NCI-H524 (cell line): Measurements from ENCODE around the gene TFB2M.
A peak's percentile ranks its signal among the peaks of the same experiment; 100 is the strongest.

ENCODE experiments used
- DNase-seq, 2 experiments: peaks; one replicate each; lab custom pipeline; 2025; lab: John Stamatoyannopoulos, UW

The TFB2M gene

DNA sequence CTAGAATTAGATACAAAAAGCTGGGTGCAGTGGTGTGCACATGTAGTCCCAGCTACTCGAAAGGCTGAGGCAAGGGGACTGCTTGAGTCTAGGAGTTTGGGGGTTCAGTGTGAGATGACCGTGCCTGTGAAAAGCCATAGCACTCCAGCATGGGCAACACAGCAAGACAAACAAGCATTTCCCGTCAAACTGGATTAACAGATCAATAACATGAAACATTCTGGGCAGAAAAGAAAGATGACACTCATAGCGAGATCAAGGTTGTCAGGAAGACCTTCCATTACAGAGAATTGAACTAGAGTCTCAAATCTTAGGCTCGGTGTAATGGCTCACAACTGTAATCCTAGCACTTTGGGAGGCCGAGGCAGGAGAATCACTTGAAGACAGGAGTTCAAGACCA, 14.0 kb downstream of the TFB2M start:
- DNase-seq = no peak

DNA sequence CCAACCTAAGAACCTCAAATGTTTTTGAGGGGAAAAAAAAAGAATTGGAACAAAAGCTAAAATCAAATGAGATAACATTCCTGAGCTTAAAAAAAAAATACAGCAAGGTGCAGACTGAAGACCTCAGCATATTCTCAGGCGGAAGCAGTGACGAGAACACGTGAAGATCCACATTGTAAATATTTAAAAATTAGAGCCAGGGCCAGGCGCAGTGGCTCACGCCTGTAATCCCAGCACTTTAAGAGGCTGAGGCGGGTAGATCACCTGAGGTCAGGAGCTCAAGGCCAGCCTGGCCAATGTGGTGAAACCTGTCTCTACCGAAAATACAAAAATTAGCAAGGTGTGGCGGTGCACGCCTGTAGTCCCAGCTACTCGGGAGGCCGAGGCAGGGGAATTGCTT, 15.7 kb downstream of the TFB2M start:
- DNase-seq = no peak

DNA sequence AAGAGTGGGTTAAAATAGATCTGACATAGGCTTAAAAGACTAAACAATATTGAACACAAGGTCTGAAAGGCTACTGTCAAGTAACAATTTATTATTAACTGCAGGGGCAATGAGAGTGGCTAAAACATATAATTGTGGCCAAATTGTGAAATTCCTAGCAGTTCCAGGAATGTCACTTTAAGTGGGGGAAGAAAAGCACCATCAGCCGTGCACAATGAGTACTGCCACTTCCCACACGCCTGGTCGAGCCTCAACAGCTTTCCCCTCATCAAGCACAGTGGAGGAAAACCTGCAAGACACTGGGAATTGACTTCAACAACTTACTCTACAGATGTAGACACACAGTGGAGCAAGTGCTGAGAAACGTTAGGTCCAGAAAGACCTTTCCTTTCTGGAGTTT, 16.4 kb downstream of the TFB2M start:
- no peak for DNase-seq

DNA sequence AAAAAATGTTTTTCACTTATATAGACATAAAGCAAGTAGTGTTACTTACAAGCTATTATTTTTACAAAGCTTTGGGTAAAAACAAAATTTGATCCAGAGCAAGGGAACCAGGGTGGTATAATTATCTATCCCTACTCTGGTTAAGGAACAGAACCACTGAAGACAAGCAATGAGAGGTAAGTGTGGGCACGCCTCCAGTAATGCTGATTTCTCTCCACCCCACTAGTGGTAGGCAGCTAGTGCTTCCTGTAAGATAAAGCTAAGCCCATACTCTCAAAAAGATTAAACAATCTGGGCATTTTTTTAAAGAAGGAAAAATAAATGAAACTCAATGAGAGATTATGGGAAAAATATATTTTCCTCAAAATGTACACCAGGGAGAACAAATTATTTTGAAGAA, 22.1 kb downstream of the TFB2M start:
- DNase-seq = no peak

DNA sequence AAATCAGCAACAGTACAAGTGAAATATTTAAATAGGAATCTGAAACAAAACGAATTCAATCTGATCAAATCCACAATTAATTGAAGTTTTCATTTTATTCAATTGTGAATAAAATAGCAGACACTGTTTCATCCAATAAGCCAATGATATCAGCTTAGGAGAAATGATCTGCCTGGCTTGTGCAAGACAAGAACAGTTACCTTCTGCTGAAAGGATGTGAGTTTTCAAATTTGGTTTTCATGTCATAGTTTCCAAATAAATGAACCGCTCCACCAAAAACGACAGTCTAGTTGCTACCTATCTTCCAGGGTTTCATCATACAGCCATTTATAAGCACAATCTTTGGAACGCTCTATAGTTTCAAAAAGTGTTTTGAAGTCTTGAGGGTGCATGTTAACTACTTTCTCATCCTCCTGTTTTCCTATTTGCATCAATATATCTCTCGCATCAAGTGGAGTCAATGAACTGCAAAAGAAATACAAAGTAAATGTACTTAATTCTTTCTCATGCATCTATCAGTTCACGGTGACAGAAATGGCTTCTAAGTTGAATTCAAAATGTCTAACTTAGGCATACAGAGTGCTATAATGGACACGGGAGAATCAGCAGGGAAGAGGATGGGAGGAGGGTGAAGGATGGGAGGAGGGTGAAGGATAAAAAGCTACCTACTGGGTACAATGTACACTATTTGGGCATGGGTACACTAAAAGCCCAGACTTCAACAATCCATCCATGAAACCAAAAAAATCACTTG, 25.1 kb downstream of the TFB2M start:
- DNase-seq = no peak

DNA sequence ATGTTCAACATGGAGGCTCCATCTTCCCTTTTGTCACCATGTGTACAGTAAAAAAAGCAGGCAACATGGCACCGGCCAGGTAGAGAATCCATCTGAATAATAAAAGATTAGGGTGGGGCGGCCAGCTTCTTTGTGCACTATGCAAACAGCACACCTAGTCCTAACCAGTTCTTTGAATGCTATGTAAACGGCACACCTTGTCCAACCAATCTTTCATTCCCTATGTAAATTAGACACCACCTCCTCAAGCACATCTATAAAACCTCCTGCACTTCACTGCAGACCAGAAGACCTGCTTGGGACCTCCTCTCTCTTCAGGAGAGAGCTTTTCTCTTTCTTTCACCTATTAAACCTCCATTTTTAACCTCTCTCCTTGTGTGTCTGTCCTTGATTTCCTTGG, 28.2 kb downstream of the TFB2M start:
- no peak for DNase-seq

DNA sequence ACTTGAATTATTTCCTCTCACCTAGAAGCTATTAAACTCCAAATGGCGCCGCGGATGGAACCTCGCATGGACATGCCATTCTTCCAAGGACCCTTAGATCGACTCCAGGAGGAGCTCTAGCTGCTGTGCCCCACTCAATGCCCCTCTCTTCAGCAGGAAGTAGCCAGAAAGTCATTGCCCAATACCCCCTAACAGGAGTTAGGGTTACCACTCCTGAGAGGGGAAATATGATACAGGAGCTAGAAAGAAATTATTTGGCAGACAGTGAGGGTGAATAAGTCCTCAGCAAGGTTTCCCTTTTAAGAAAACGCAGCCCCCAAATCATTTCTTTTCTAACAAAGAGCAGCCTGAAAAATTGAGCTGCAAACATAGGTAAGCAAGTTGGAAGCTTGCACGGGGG, 28.6 kb downstream of the TFB2M start:
- no peak for DNase-seq

DNA sequence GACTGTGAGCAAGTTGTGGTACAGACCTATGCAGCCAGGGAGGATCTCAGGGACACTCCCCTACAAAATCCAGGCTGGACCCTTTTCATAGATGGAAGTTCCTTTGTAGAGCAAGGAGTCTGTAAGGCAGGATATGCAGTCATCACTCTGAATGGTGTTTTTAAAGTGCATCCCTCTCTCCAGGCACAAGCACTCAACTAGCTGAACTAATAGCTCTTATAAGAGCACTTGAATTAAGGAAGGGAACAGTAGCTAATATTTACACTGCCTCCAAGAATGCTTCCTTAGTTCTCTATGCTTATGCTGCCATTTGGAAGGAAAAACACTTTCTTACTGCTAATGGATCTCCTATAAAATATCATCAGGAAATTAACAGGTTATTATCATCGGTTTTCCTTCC, 31.9 kb downstream of the TFB2M start:
- peak; percentile 3 to 40 for DNase-seq

DNA sequence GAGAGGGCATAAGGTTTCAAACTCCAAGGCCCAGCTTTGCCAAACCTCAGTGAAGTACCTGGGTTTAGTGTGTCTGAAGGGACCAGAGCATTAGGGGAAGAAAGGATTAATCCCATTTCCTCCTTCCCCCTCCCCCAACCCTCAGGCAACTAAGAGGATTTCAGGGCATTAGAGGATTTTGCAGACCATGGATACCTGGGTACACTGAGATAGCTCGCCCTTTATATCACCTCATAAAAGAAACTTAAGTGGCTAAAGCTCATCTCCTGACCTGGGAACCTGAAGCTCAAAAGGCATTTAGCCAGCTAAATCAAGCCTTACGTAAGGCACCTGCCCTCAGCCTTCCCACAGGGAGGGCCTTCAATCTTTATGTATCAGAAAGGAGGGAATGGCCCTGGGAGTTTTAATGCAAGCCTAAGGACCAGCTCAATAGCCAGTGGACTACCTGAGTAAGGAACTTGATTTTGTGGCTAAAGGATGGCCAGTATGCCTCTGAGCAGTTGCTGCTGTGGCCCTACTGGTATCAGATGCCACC, 32.6 kb downstream of the TFB2M start:
- peak; percentile 77 to 81 for DNase-seq

DNA sequence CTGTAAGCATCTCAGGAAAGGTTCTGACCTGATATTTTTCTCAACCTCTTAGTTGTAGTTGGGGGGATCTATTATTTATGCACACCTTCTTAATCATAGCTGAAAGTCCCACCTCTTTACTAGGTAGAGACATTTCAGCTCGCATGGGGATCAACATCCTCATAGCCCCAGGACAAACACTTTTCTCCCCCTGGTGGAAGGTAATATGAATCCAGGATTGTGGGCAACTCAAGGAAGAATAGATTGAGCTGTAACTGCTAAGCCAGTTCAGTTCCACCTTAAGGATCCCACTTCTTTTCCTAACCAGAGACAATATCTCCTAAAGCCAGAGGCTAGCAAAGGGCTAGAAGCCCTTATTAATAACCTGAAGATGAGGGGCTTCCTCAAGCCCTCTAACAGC, 33.5 kb downstream of the TFB2M start:
- no peak for DNase-seq

DNA sequence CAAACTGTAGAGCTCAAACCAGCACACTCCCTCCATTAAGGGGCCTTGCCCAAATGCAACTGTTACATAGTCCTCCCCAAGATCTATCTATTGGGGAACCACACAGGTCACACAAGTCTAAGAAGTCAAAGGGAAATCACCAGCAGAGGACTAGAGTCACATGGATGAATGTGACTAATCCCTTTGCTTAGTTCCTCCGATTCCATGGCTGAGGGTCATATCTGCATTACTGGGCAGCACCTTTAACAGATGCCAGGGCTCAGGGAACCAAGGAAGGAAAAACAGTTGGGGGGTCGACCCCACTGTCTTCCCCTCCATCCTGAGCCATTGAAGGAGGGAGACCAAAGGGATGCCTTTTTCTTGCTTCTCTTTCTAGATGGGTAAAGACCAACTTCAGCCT, 35.6 kb downstream of the TFB2M start:
- DNase-seq = no peak

DNA sequence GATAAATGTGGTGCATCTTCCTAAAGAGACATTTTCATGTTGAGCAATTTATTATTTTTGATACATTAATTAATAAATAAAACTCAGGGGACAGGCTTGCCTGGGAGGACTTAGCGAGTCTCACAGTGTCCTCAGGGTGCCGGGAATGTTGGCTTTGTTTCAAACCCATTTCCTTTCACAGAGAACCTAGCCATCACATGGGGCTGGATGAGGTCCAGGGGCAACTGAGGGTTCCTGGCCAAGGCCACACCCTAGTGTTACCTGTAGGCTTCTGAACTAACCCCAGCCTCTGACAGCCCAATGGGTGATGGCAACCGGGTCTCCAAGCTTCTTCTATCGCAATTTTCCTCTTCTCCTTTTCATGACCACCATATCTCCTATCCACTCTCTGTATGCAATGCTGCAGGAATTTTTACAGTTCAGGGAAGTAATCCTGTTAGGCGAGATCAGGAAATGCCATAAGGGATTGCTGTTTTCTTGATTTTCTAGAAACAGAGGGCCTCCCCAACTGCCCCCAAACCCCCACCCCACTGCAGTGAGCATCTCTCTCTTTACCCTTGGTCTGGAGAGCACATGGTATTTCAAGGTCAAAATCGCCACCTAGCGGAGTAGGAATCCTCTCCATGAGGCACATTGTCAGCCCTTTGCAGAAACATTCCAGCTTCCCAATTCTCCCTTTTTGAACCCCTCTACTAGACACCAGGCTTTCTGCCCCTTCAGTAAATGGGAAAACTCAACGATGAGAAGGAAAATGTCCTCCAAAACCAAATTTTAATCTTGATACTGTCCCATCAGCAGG, 36.9 kb downstream of the TFB2M start:
- DNase-seq = no peak

DNA sequence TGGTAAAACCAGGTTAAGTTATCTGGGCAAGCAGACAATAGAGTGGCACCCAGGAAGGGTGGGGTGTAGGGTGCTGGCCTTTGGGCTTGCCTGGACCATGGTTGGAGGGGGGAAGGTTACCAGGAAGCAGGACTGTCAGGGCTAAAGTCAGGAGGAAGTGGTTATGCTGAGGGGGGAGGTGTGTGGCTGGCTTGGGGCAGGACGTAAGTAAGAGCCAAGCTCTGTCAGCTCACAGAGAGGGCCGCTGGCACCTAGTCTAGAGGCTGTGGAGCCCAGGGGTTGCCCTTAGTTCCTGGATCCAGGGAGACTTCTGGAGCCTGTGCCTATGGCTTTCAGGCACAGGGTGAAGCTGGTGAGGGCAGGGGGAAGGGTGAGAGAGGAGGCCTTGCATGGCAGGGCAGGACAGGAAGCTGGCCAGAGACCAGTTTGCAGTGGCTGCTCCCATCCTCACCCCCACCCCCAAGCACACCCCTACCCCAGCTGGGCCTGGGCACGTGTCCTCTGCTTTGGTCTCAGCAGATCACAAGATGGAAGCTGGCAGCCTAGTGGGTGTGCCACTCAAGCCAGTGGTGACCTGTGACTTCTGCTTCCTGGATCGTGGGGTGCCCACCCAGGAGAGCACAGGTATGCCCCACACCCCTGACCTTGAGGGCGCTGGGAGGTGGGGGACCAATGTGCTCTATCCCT, 38.5 kb downstream of the TFB2M start:
- DNase-seq = no peak

DNA sequence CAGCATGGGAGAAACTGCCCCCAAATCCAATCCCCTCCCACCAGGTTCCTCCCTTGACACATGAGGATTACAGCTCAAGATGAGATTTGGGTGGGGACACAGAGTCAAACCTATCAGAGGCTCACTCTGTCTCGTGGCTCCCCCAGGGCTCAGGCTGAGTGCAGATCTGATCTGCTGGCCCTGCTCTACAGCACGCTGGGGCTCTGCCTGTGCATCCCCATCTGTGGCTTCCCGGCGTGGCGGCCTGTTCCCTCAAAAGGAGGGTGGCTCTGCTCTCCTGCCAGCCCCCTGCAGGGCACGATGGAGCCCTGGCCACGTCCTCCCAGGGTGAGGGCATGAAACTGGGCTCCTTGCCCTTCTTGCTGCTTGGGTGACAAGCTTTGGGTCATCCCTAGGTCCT, 39.1 kb downstream of the TFB2M start:
- DNase-seq = no peak

DNA sequence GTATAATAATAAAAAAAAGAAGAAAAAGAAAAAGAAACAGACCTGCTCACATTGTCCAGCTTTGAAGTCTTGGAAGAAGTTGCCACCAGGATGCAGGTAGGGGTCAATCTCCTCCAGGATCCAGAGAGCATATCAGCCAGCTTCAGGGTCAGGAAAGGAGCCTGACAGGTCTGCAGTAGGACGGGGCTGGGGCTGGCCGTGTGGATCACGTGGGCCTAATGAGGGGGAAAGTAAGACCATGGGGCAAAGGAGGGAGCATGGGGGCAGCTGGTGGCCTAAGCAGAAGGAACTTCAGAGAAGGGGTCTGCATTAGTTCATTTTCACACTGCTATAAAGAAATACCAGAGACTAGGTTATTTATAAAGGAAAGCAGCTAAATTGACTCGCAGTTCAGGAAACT, 39.7 kb downstream of the TFB2M start:
- DNase-seq = no peak

DNA sequence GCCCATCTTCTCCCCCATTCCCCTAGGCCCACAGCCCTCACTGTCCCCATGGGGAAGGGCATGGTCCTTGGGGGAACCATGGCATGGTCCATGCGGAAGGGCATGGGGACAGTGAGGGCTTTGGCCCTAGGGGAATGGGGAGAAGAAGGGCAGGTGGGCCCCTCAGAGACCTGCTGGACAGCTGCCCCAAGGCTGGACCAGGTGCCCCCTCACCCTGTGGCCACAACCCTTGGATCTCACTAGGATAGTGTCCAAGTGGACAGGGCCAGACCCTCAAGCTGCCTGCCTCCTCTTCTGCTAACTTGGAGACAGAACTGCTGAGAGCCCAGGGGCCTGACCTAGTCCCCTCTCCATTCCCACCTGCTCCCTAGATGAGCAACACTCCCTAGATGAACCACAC, 46.5 kb downstream of the TFB2M start:
- DNase-seq = no peak

DNA sequence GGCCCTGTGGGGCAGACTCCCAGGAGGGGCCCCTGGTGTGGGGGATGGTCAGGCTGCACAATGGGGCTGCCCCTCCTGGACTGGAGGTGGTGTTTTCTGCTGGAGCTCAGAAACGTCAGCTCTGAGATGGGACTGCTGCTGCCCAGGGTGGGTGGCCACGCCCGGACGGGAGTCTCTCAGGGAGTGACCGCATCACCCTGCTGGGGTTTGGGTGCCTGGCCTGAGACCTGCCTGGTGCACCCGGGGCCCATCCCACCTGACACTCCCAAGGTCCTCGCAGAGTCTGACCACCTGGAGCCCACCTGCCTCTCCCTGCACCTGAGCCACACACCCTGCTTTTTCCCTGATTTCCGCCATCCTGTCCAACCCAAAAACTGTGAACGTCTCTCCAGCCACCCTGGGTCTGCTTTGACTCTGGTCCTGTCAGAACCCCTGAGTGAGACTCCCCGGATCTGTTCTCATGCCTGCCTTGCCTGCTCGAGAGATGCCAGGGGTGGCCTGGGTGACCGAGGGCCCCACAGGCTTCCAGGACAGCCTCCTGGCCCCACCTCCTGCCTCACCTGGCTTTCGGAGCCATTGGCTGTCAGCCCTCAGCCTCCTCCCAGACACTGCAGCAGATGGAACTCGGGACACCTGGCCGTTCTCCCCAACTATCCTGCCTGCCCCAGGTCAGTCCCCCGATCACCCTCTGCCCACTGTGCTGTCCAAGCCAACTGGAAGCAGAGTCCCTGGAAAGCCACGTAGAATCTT, 47.4 kb downstream of the TFB2M start:
- no peak for DNase-seq

DNA sequence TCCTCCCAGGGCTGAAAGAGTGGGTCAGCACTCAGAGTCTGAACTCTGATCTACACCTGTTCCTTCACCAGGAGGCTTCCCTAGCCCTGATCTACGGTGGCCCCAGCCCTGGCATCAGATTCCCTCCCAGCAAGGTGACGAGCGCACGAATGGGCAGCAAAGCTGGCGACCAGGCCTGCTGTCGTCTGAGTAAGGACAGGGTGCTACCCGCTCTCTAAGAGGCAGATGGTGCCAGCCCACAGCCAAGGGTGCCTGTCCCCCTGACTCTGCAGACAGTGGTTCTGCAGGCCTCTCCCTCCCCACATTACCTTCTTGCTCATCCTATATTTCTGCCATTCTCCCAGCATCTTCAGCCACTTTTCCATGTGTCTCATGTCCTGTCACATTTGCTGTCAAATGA, 48.7 kb downstream of the TFB2M start:
- no peak for DNase-seq

DNA sequence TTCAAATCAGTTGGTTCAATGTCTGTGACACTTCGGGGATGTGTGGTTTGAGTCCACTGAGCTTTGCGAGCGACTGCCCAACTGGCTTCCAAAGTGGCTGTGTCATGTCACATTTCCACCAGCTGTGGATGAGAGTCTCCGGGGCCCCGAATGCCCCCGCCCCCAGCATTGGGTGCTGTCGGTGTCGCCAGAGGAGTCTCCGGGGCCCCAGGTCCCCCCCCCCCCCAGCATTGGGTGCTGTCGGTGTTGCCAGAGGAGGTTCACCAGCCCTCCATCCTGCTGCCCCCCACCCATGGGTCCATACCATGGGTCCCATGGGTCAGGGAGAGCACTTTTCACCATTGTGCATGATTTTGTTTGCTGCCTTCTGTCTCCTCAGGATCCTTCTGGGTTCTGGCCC, 49.9 kb downstream of the TFB2M start:
- DNase-seq = no peak

DNA sequence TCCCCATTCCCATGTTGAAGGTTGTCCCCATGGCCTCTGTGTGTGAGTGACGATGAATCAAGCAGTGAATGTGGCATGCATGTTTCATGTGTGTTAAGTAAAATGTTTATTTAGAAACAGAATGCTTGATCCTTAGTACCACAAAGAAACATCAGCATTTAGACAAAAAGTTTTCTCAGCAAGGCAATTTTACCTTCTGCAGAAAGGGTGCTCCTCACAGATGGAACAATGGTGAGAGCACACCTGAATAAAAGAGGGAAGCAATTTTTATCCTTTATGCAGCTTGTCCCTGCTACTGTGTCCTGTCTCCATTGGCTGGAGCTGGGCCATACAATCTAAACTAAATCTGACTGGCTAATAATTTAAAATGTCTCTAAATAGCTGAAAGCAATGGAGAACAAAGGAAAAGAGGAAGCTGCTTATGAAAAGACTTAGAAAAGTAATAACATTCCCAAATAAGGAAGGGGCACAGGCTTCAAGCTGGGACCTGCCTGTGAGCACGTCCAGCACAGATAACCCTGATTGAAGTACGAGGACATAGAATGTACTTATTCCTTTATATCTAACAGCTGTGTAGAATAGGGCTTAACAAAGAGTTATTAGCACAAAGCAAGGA, 50.6 kb downstream of the TFB2M start:
- DNase-seq = no peak

DNA sequence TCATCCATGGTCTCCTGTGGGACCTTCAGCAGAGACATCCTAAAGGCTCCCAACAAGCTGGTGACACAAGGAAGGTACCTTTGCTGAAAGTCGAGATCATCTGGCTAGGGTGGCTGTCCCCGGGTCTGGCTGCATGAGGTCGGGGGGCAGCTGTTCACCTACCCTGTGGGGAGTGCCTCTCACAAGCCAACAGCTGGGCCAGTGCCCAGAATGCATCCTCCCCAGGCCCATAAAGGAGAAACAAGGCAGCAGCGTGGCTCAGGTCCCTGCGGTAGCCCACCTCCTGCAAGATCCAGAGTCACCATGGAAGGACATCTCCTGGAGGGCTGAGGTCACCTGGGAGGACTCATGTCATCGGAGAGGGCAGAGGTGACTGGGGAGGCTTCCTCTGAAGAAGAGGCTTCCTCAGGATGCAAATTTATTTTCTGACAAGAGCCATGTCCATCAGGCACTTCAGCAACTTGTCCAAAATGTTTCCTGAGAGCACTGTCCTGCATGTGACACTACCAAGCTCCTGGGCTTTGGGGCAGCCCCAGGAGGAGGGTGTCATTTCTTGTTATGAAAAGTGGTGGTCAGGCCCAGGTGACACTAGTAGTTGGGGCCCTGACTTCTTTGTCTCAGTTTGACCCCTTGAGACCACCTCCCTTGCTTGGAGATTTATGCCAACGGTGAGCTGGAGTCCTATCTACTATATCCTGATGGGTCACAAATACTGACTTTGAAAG, 52.3 kb downstream of the TFB2M start:
- no peak for DNase-seq
